ENCODE measurements around the gene PDE7B. TPM values are rescaled to one million over a fixed set of nuclear protein-coding genes. Genes with fewer than 3 reads are reported as not detected.

Gene PDE7B
- total and polyA plus RNA-seq, 2 of the 8 experiments (the other 6 are each of a cell fraction or from before 2014, with no cell fraction given) = not detected

GRCh38 chr6:136157743-136158142, 306.2 kb downstream of the PDE7B start:
- Histone ChIP-seq H3K79me1 (ENCODE audit: low read depth, low read length) (no peaks in the 10 kb centered on the region), H4K5ac (ENCODE audit: insufficient read length, low read depth, low read length) (no peak overlapping the region), H2BK20ac (ENCODE audit: low read length) (no peak overlapping the region), H3K9me3 (ENCODE audit: insufficient read depth in 2 of 2, low read depth in 1 of 2, low read length in 1 of 2) (no peaks in the 10 kb centered on the region), H3K4me2 (ENCODE audit: insufficient read depth in 1 of 2, low read depth in 2 of 2, low read length in 2 of 2) (no peak overlapping the region), H4K20me1 (replicated peaks in 1 of 2; ENCODE audit: control insufficient read depth in 1 of 2, insufficient read depth in 2 of 2, low read length in 2 of 2) (no peaks in the 10 kb centered on the region), H3K79me2 (ENCODE audit: control insufficient read depth in 1 of 2, insufficient read depth in 2 of 2, low read length in 2 of 2) (no peaks in the 10 kb centered on the region), H2BK120ac (replicated peaks; ENCODE audit: low read depth, low read length) (no peak overlapping the region), H3K4ac (replicated peaks; ENCODE audit: insufficient read length, low read depth, low read length) (no peak overlapping the region), H3K27ac (ENCODE audit: low read depth, low read length) (no peak overlapping the region), H3K18ac (ENCODE audit: extremely low read depth, low read length) (no peak overlapping the region), H2AK5ac (ENCODE audit: low read depth, low read length) (no peak overlapping the region), H2BK12ac (ENCODE audit: low read depth, low read length) (no peak overlapping the region), H2BK5ac (ENCODE audit: low read depth, low read length) (no peak overlapping the region), H2AFZ (ENCODE audit: low read length) (no peak overlapping the region), H3K56ac (replicated peaks; ENCODE audit: insufficient read length, low read depth, low read length) (no peak overlapping the region), H3K27me3 (replicated peaks in 1 of 4; ENCODE audit: control insufficient read depth in 3 of 4, extremely low read depth in 1 of 4, insufficient read depth in 3 of 4, low read length in 3 of 4) (no peaks in the 10 kb centered on the region), H3K36me3 (ENCODE audit: control insufficient read depth in 2 of 4, insufficient read depth in 4 of 4, low read length in 3 of 4) (no peaks in the 10 kb centered on the region), H3K23me2 (ENCODE audit: low read depth, low read length) (no peaks in the 10 kb centered on the region; the same call in 1 of the 2 replicates), H3K9ac (replicated peaks in 1 of 4; ENCODE audit: extremely low read depth in 1 of 4, low read depth in 3 of 4, low read length in 3 of 4) (no peak overlapping the region), H4K91ac (replicated peaks; ENCODE audit: insufficient read length, low read length) (no peak overlapping the region), H3K4me3 (ENCODE audit: extremely low read depth in 1 of 4, insufficient read depth in 2 of 4, low read depth in 3 of 4, low read length in 4 of 4) (no peak overlapping the region), H4K8ac (ENCODE audit: extremely low read depth, insufficient read depth, low read length) (no peak overlapping the region), H3K23ac (ENCODE audit: insufficient read length) (no peak overlapping the region), H3K14ac (ENCODE audit: insufficient read length) (no peak overlapping the region), H2BK15ac (ENCODE audit: low read length) (no peak overlapping the region), H3K4me1 (replicated peaks in 1 of 4; ENCODE audit: control insufficient read depth in 3 of 4, insufficient read depth in 4 of 4, low read length in 3 of 4) (no peaks in the 10 kb centered on the region)
- ChIA-PET CTCF (ENCODE audit: partially characterized antibody) (interaction anchor here (0.6 kb wide), 1 partner anchor 487 kb away, joined by 3 read pairs; no protein-coding TSS in a partner anchor), POLR2A (ENCODE audit: partially characterized antibody) (no interaction called here)
- no peak for FAIRE-seq
- 93% methylated on average over 5 of the region's 5 CpGs; no CpG with 5 or more reads in 1 of the 2 experiments for WGBS, 2 experiments (ENCODE audit: extremely low coverage in 1 of 2, insufficient coverage in 1 of 2, insufficient read length in 1 of 2, insufficient replicate concordance in 2 of 2, low coverage in 1 of 2, low lambda C conversion rate in 2 of 2, missing lambda C conversion rate in 1 of 2)
- DNase-seq (ENCODE audit: low read depth in 1 of 2, low spot score in 2 of 2) = no peak
- TF ChIP-seq SIRT6 (IDR thresholded peaks at IDR 0.05; ENCODE audit: low read length) (no peak), TBP (IDR thresholded peaks at IDR 0.05; ENCODE audit: low read depth, low read length) (no peak), PHF8 (conservative IDR thresholded peaks at IDR 0.05; ENCODE audit: low read depth, low read length) (no peak), SP1 (IDR thresholded peaks at IDR 0.05; ENCODE audit: low read depth, low read length) (no peak), TAF1 (IDR thresholded peaks at IDR 0.05; ENCODE audit: low read depth, low read length) (no peak), POLR2AphosphoS5 (IDR thresholded peaks at IDR 0.05; ENCODE audit: low read depth, low read length) (no peak), CBX5 (IDR thresholded peaks at IDR 0.05; ENCODE audit: low read depth, low read length) (no peak), EP300 (IDR thresholded peaks at IDR 0.05; ENCODE audit: borderline replicate concordance in 1 of 2, low read depth in 2 of 2, low read length in 2 of 2) (no peak), ASH2L (IDR thresholded peaks at IDR 0.05; ENCODE audit: low read length) (no peak), POLR2A (IDR thresholded peaks at IDR 0.05; ENCODE audit: control extremely low read depth in 1 of 2, low read depth in 2 of 2, low read length in 2 of 2) (no peak), RNF2 (IDR thresholded peaks at IDR 0.05; ENCODE audit: borderline replicate concordance, low read depth, low read length, missing control alignments, poor library complexity, severe bottlenecking) (no peak), BCL11A (IDR thresholded peaks at IDR 0.05; ENCODE audit: low read depth in 2 of 2, low read length in 2 of 2) (no peak), RXRA (IDR thresholded peaks at IDR 0.05; ENCODE audit: insufficient read depth, low read depth, low read length) (no peak), BRCA1 (IDR thresholded peaks at IDR 0.05; ENCODE audit: low read depth, low read length) (no peak), YY1 (IDR thresholded peaks at IDR 0.05; ENCODE audit: low read depth, low read length) (no peak), NRF1 (IDR thresholded peaks at IDR 0.05; ENCODE audit: low read depth, low read length) (no peak)

All from H1 (cell line).